ENCODE results near the gene TMF1.

- no peak for TF ChIP-seq CTCF (IDR thresholded peaks at IDR 0.05)
- no peak for TF ChIP-seq POLR2A (IDR thresholded peaks at IDR 0.05)
- no peak for TF ChIP-seq POLR2AphosphoS5 (IDR thresholded peaks at IDR 0.05; ENCODE audit: insufficient read depth in 1 of 2, low read depth in 1 of 2)
These were observed 11.5 kb upstream of the TMF1 start for GRCh38 chr3:69063636-69064035.

Measured in vagina (tissue), 2 donors.